ENCODE results near the gene CEP126. TPM values are rescaled to one million over a fixed set of nuclear protein-coding genes. Genes with fewer than 3 reads are reported as not detected.

The CEP126 gene
- total and polyA plus RNA-seq, 2 donors (not counting 3 experiments of a cell fraction or from before 2014, with no cell fraction given): 3.6 to 9.1 TPM

DNA sequence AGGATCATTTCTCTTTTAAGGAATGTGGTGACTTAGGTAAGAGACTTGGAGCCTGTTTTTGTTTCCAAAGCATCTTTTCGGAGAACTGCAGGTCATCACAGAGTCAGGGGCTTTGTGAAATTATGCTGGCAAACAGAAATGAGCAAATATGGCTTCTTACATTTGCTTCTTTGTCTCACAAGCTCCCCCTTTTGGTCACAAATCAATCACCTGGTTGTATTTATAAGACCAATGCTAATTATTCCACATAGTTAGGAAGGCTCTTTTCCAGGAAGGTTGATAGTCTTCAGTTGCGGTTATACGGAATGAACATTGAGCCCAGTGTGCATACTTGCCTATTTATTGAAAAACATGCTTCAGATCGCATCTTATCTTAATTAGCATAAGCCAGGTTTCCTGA, 34.6 kb upstream of the CEP126 start:
- H2AFZ ChIP-seq (ENCODE audit: low read depth, low read length): peak overlapping the region; percentile 83
- TF ChIP-seq, protein P1, sequence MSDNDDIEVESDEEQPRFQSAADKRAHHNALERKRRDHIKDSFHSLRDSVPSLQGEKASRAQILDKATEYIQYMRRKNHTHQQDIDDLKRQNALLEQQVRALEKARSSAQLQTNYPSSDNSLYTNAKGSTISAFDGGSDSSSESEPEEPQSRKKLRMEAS (IDR thresholded peaks at IDR 0.05; ENCODE audit: insufficient read depth, insufficient read length): no peak
- TF ChIP-seq, protein P2, sequence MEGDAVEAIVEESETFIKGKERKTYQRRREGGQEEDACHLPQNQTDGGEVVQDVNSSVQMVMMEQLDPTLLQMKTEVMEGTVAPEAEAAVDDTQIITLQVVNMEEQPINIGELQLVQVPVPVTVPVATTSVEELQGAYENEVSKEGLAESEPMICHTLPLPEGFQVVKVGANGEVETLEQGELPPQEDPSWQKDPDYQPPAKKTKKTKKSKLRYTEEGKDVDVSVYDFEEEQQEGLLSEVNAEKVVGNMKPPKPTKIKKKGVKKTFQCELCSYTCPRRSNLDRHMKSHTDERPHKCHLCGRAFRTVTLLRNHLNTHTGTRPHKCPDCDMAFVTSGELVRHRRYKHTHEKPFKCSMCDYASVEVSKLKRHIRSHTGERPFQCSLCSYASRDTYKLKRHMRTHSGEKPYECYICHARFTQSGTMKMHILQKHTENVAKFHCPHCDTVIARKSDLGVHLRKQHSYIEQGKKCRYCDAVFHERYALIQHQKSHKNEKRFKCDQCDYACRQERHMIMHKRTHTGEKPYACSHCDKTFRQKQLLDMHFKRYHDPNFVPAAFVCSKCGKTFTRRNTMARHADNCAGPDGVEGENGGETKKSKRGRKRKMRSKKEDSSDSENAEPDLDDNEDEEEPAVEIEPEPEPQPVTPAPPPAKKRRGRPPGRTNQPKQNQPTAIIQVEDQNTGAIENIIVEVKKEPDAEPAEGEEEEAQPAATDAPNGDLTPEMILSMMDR (IDR thresholded peaks at IDR 0.05; ENCODE audit: extremely low read depth in 1 of 2, insufficient read depth in 1 of 2, low read depth in 1 of 2, low read length in 2 of 2): peak; percentile 37 to 53
- H3K4me1 ChIP-seq (ENCODE audit: control insufficient read depth, extremely low read depth, insufficient read depth, low read length): no peaks in the 10 kb centered on the region
- no TSS peak for BruUV-seq (replicated peaks)
- H3K9ac ChIP-seq (replicated peaks; ENCODE audit: extremely low read depth, insufficient read depth, low read length): no peak overlapping the region
- no peak overlapping the region for H3K4me3 ChIP-seq (replicated peaks in 1 of 3; ENCODE audit: insufficient read depth in 1 of 3, low read depth in 1 of 3, low read length in 3 of 3)
- peak; percentile 61 for DNase-seq (ENCODE audit: low read depth, low spot score)
- FAIRE-seq: peak; percentile 67
- ChIA-PET CTCF (interaction anchor here (0.6 to 7.0 kb wide), 16 partner anchors 11 to 292 kb away, joined by 3 to 159 read pairs (median 4); partner anchors contain the start of gene CEP126), POLR2A (no interaction called here)
- H3K36me3 ChIP-seq (ENCODE audit: control insufficient read depth in 2 of 2, extremely low read depth in 1 of 2, insufficient read depth in 2 of 2, low read length in 2 of 2): no peaks in the 10 kb centered on the region
- H3K9me3 ChIP-seq (replicated peaks; ENCODE audit: control insufficient read depth, insufficient read depth, low read length): no peaks in the 10 kb centered on the region
- H3K27ac ChIP-seq (ENCODE audit: insufficient read depth, low read depth, low read length): no peak overlapping the region
- intact Hi-C loops (cut with micrococcal nuclease): loop anchor here (1.0 kb wide), 1 partner anchor 20 kb away; no protein-coding TSS in a partner anchor
- H3K4me2 ChIP-seq (ENCODE audit: insufficient read depth, low read length): no peak overlapping the region
- H3K79me2 ChIP-seq (ENCODE audit: control insufficient read depth, insufficient read depth, low read length): no peaks in the 10 kb centered on the region
- no peaks in the 10 kb centered on the region for H4K20me1 ChIP-seq (replicated peaks; ENCODE audit: control insufficient read depth, extremely low read depth, insufficient read depth, low read length)
- H3K9me1 ChIP-seq (replicated peaks; ENCODE audit: control insufficient read depth, extremely low read depth, insufficient read depth, low read length): no peaks in the 10 kb centered on the region
- no peaks in the 10 kb centered on the region for H3K27me3 ChIP-seq (ENCODE audit: control insufficient read depth in 2 of 2, insufficient read depth in 2 of 2, low read length in 2 of 2)
- dilution Hi-C loops (cut with MboI; ENCODE audit: extremely low pct_ligation_motif_present, low sequenced_read_pairs): no loop called here

DNA sequence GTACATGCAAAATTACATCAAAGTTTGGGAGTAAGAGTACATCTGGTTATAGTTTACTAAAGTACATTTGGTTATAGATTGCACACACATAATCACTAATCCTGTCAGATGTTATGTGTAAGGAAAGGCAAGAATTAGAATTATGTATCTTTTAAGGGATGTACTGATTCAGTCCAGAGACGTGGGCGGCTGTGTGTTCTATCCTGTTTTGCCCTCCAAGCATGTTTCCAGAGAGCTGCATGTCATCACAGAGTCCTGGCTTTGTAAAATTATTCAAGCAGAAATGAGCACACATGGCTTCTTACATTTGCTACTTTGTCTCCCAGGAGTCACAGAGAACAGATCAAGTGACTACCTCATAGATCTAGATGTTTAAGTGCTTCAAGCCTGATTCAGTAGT, 33.2 kb upstream of the CEP126 start:
- dilution Hi-C loops (cut with MboI; ENCODE audit: extremely low pct_ligation_motif_present, low sequenced_read_pairs) (no loop called here), intact Hi-C loops (cut with micrococcal nuclease) (no loop called here)
- no peaks in the 10 kb centered on the region for H3K36me3 ChIP-seq (ENCODE audit: control insufficient read depth in 2 of 2, extremely low read depth in 1 of 2, insufficient read depth in 2 of 2, low read length in 2 of 2)
- no peak overlapping the region for H3K9ac ChIP-seq (replicated peaks; ENCODE audit: extremely low read depth, insufficient read depth, low read length)
- H3K9me1 ChIP-seq (replicated peaks; ENCODE audit: control insufficient read depth, extremely low read depth, insufficient read depth, low read length): no peaks in the 10 kb centered on the region
- H4K20me1 ChIP-seq (replicated peaks; ENCODE audit: control insufficient read depth, extremely low read depth, insufficient read depth, low read length): no peaks in the 10 kb centered on the region
- H3K4me1 ChIP-seq (ENCODE audit: control insufficient read depth, extremely low read depth, insufficient read depth, low read length): no peaks in the 10 kb centered on the region
- H3K79me2 ChIP-seq (ENCODE audit: control insufficient read depth, insufficient read depth, low read length): no peaks in the 10 kb centered on the region
- H3K4me3 ChIP-seq (replicated peaks in 1 of 3; ENCODE audit: insufficient read depth in 1 of 3, low read depth in 1 of 3, low read length in 3 of 3): no peak overlapping the region
- no peaks in the 10 kb centered on the region for H3K27me3 ChIP-seq (ENCODE audit: control insufficient read depth in 2 of 2, insufficient read depth in 2 of 2, low read length in 2 of 2)
- H2AFZ ChIP-seq (ENCODE audit: low read depth, low read length): no peak overlapping the region
- BruUV-seq (replicated peaks): no TSS peak
- FAIRE-seq (no peak), DNase-seq (ENCODE audit: low read depth, low spot score) (no peak)
- no peaks in the 10 kb centered on the region for H3K9me3 ChIP-seq (replicated peaks; ENCODE audit: control insufficient read depth, insufficient read depth, low read length)
- POLR2A ChIA-PET: no interaction called here
- TF ChIP-seq JUN (IDR thresholded peaks at IDR 0.05; ENCODE audit: borderline replicate concordance, insufficient read depth, insufficient read length, low read depth) (no peak), POLR2A (IDR thresholded peaks at IDR 0.05; ENCODE audit: low read depth, low read length) (no peak), FOS (IDR thresholded peaks at IDR 0.05; ENCODE audit: borderline replicate concordance, insufficient read depth, low read length) (no peak), GATA2 (IDR thresholded peaks at IDR 0.05; ENCODE audit: insufficient read depth, insufficient read length, low read depth, low read length) (no peak), MYC (IDR thresholded peaks at IDR 0.05; ENCODE audit: low read depth, low read length) (no peak), POLR2AphosphoS5 (IDR thresholded peaks at IDR 0.05; ENCODE audit: insufficient read depth, low read depth, low read length) (no peak), EZH2 (IDR thresholded peaks at IDR 0.05; ENCODE audit: borderline replicate concordance, low read depth, low read length, severe bottlenecking) (no peak)
- TF ChIP-seq, protein P2 (IDR thresholded peaks at IDR 0.05; ENCODE audit: extremely low read depth in 1 of 2, insufficient read depth in 1 of 2, low read depth in 1 of 2, low read length in 2 of 2): no peak
- TF ChIP-seq, protein P1 (IDR thresholded peaks at IDR 0.05; ENCODE audit: insufficient read depth, insufficient read length): no peak
- H3K27ac ChIP-seq (ENCODE audit: insufficient read depth, low read depth, low read length): no peak overlapping the region
- H3K4me2 ChIP-seq (ENCODE audit: insufficient read depth, low read length): no peak overlapping the region
- CTCF ChIA-PET: interaction anchor here (0.7 to 5.5 kb wide), 2 partner anchors 19 to 126 kb away, joined by 5 to 32 read pairs; no protein-coding TSS in a partner anchor
